ENCODE measurements around the gene SSNA1. TPM values are rescaled to one million over a fixed set of nuclear protein-coding genes. Genes with fewer than 3 reads are reported as not detected.
"Not testable (repeated sequence)": the region's sequence is repeated elsewhere in the genome, so short reads cannot be mapped to it uniquely, and the experiment has no call there.

Gene SSNA1
- total RNA-seq, 1 donor from 2014 or later: 57.3 TPM

DNA sequence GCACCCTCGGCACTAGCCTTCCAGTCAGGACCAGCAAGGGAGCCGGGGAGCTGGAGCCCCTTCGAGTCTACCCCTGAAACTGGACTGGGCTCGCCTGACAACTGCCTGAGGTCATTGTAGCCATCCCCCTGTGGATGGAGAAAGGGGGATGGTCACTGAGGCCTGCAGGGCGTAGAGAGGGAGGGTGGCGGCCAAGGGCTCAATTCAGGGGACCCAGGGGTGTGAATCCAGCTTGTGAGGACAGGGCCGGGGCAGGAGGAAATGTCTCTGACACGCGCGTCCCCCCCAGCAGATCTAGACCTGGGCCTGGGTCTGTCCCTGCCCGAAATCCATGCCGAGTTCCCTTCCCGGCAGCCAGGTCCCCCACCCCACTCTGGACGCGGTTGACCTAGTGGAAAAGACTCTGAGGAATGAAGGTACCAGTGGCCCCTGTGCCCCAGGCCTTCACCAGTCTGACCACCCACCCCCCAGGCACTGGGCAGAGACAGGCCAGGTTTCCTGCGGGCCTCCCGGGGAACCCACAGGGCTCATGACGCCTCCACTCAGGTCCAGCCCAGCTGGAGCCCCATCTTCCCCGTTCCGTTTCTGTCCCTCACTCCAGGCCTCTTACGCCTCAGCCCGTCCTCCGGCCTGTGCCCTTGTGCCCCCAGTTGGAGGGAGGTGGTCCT lies 43.0 kb downstream of the SSNA1 start:
- DNase-seq: no peak

DNA sequence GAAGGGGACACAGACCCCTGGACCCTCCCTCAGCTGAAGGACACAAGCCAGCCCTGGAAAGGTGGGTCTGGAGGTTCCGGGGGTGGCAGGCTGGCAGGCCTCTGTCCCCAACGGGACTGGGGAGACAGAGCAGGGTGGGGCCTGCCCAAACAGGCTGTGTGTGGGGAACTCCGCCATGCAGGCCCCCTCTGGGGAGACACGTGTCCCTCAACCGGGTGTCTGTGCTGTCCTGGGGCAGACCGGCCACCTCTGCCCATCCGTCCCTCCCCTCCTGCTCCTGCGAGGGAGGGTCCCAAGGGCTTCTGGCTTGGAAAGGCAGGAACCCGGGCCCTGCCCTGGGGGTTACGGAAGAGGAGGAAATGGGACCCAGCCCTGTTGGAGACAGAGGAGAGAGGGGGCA lies 43.6 kb downstream of the SSNA1 start:
- DNase-seq: no peak

DNA sequence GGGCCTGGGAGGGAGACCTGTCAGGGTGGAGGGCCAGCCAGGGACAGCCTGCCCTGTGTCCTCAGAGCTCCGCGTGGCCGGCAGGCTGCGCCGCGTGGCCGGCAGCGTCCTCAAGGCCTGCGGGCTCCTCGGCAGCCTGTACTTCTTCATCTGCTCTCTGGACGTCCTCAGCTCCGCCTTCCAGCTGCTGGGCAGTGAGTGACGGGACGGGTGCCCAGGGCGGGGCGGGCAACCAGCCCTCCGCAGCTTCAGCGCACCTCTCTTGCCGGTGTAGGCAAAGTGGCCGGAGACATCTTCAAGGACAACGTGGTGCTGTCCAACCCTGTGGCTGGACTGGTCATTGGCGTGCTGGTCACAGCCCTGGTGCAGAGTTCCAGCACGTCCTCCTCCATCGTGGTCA lies 44.0 kb downstream of the SSNA1 start:
- no peak for DNase-seq

GRCh38 chr9:137233143-137233980 lies 44.9 kb downstream of the SSNA1 start:
- no peak for DNase-seq

- no peak for DNase-seq
These were observed 45.7 kb downstream of the SSNA1 start for GRCh38 chr9:137234055-137234697.

DNA sequence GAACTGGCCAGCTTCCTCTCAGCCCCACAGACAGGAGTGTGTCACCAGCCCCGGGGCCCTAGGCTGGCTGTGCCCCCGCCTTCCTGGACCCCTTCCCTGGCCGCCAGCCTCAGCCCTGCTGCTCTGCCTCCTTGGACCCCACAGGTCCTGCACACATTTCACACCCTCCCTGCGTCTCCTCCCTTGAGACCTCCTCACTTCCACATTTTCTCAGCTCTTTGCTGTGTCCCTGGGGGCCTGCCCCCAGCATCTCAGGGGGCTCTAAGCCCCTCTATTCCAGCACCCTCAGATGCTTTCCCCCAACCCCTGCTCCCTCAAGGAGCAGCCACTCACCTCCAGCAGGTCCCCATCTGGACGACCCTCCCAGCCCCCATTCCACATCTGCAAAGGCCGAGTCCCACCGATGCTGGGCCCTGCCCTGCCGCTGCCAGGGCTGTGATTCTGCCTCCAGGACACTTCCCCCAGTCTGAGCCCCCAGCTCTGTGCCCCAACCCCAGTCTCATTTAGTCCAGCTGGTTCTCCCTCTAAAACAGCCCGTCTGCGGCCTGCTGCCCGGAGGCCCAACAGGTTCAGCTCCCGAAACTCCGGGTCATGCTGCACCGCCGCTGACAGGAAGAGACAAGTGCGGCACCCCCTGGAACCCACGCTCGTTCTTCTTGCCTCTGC lies 46.4 kb downstream of the SSNA1 start:
- no peak for DNase-seq

DNA sequence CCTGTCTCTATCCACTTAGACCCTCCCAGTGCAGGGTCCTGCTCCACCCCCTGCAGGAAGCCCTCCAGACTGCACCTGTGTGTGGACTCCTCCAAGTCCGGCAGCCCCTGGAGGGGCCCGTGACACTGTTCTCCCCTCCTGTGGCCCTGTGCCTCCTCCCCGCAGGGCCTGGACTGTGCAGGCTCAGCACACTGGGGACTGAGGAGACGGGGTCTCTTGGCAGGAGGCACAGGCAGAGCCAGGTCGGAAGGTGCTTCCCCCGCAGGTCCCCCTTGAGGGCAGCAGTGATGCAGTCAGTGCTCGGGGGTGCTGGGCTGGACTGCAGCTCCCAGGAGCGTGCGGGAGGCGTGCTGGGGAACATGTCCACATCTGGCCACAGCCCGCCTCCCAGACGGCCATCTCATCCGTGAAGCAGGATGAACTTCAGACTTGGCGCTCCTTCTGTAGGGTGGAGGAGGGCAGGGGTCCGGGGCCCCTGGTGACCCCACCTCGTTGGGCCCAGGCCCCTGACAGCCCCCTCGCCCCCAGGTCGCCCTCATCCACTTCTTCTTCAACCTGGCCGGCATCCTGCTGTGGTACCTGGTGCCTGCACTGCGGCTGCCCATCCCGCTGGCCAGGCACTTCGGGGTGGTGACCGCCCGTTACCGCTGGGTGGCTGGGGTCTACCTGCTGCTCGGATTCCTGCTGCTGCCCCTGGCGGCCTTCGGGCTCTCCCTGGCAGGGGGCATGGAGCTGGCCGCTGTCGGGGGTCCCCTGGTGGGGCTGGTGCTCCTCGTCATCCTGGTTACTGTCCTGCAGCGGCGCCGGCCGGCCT lies 47.2 kb downstream of the SSNA1 start:
- no peak for DNase-seq

- DNase-seq: peak; percentile 93
These were observed 47.9 kb downstream of the SSNA1 start for GRCh38 chr9:137236238-137236935.

- DNase-seq: no peak
These were observed 48.5 kb downstream of the SSNA1 start for GRCh38 chr9:137236936-137237421.

- DNase-seq: peak; percentile 84
These were observed 49.6 kb downstream of the SSNA1 start for GRCh38 chr9:137237759-137238726.

- not testable (repeated sequence) for DNase-seq
These were observed 51.2 kb downstream of the SSNA1 start for GRCh38 chr9:137239541-137240200.

Small RNA genes lying within 50 kb of the gene (small RNA-seq; reads per million reads assigned to genes)
- not detected for gene MIR3621 (ENCODE audit: low replicate concordance)

Other genes with a start within 250 kb of the SSNA1 start
- 95.9 TPM for gene FBXW5, start 243.9 kb upstream of the SSNA1 start, total RNA-seq
- gene C8G, start 243.4 kb upstream of the SSNA1 start, total RNA-seq: 1.4 TPM
- 0.82 TPM for gene LCN12, start 236.4 kb upstream of the SSNA1 start, total RNA-seq
- gene PTGDS, start 211.2 kb upstream of the SSNA1 start, total RNA-seq: 10.2 TPM
- 0.31 TPM for gene LCNL1, start 205.7 kb upstream of the SSNA1 start, total RNA-seq
- gene PAXX, start 196.3 kb upstream of the SSNA1 start, total RNA-seq: 21.7 TPM
- gene CLIC3, start 192.1 kb upstream of the SSNA1 start, total RNA-seq: 4.9 TPM
- gene ABCA2, start 160.4 kb upstream of the SSNA1 start, total RNA-seq: 16.6 TPM
- 0.10 TPM for gene FUT7, start 156.6 kb upstream of the SSNA1 start, total RNA-seq
- 27.0 TPM for gene NPDC1, start 142.5 kb upstream of the SSNA1 start, total RNA-seq
- 7.3 TPM for gene ENTPD2, start 134.6 kb upstream of the SSNA1 start, total RNA-seq
- gene SAPCD2, start 118.1 kb upstream of the SSNA1 start, total RNA-seq: 5.6 TPM
- 3.2 TPM for gene UAP1L1, start 111.2 kb upstream of the SSNA1 start, total RNA-seq
- 59.5 TPM for gene MAN1B1, start 101.7 kb upstream of the SSNA1 start, total RNA-seq
- 22.8 TPM for gene DPP7, start 73.9 kb upstream of the SSNA1 start, total RNA-seq
- gene GRIN1, start 49.5 kb upstream of the SSNA1 start, total RNA-seq: 1.1 TPM
- 18.9 TPM for gene LRRC26, start 18.6 kb upstream of the SSNA1 start, total RNA-seq
- gene TMEM210, start 16.6 kb upstream of the SSNA1 start, total RNA-seq: not detected
- 29.8 TPM for gene ANAPC2, start 116 bp upstream of the SSNA1 start, total RNA-seq
- 5.7 TPM for gene TPRN, start 12.1 kb downstream of the SSNA1 start, total RNA-seq
- 38.3 TPM for gene TMEM203, start 17.0 kb downstream of the SSNA1 start, total RNA-seq
- 3.0 TPM for gene NDOR1, start 17.0 kb downstream of the SSNA1 start, total RNA-seq
- gene RNF208, start 33.6 kb downstream of the SSNA1 start, total RNA-seq: not detected
- gene CYSRT1, start 36.5 kb downstream of the SSNA1 start, total RNA-seq: 3.3 TPM
- gene RNF224, start 38.8 kb downstream of the SSNA1 start, total RNA-seq: not detected
- not detected for gene SLC34A3, start 42.2 kb downstream of the SSNA1 start, total RNA-seq
- gene TUBB4B, start 52.6 kb downstream of the SSNA1 start, total RNA-seq: 172 TPM
- gene STPG3, start 62.6 kb downstream of the SSNA1 start, total RNA-seq: not detected
- gene NELFB, start 66.7 kb downstream of the SSNA1 start, total RNA-seq: 50.9 TPM
- gene TOR4A, start 89.0 kb downstream of the SSNA1 start, total RNA-seq: 5.4 TPM
- gene NRARP, start 113.6 kb downstream of the SSNA1 start, total RNA-seq: 18.8 TPM
- 19.9 TPM for gene EXD3, start 234.5 kb downstream of the SSNA1 start, total RNA-seq
- 1.2 TPM for gene NOXA1, start 234.7 kb downstream of the SSNA1 start, total RNA-seq